Liver (tissue), 9 donors: ENCODE results near the gene XXYLT1. TPM values are rescaled to one million over a fixed set of nuclear protein-coding genes. Genes with fewer than 3 reads are reported as not detected.

Experiments
- DNase-seq: peaks from one replicate; pipeline ENCODE4 v3.0.0-alpha.2; 2017; ENCODE audit warnings: low spot score
- H3K27ac ChIP-seq, 2 donors: one replicate each; pipeline ENCODE4 v1.7.0; 2013; ENCODE audit warnings: inconsistent platforms in 2 of 2, low read length in 2 of 2, control low read depth in 1 of 2, low read depth in 1 of 2, mild to moderate bottlenecking in 1 of 2
- H3K27me3 ChIP-seq, 4 donors: one replicate each; pipeline versions ENCODE4 v1.6.1 to v1.7.0; 2013; ENCODE audit warnings: low read length in 3 of 4, inconsistent platforms in 1 of 4, mild to moderate bottlenecking in 1 of 4, moderate library complexity in 1 of 4; ENCODE audit not compliant: control insufficient read depth in 4 of 4, insufficient read depth in 4 of 4
- H3K36me3 ChIP-seq, 4 donors: one replicate each; pipeline versions ENCODE4 v1.6.1 to v1.7.0; 2013; ENCODE audit warnings: low read length in 3 of 4, mild to moderate bottlenecking in 3 of 4, low read depth in 1 of 4, moderate library complexity in 1 of 4; ENCODE audit not compliant: control insufficient read depth in 4 of 4, insufficient read depth in 3 of 4
- H3K4me1 ChIP-seq, 4 donors: one replicate each; pipeline versions ENCODE4 v1.6.1 to v1.7.0; 2013; ENCODE audit warnings: low read length in 3 of 4, mild to moderate bottlenecking in 3 of 4, moderate library complexity in 1 of 4; ENCODE audit not compliant: control insufficient read depth in 4 of 4, insufficient read depth in 4 of 4
- H3K4me3 ChIP-seq, 3 donors: one replicate each; pipeline versions ENCODE4 v1.6.1 to v1.7.0; 2013; ENCODE audit warnings: low read length in 3 of 3, control low read depth in 1 of 3, low read depth in 1 of 3, mild to moderate bottlenecking in 1 of 3
- H3K9ac ChIP-seq, 2 donors: one replicate each; pipeline ENCODE4 v1.7.0; 2013; ENCODE audit warnings: low read length in 2 of 2, mild to moderate bottlenecking in 2 of 2, moderate library complexity in 2 of 2, control low read depth in 1 of 2, low read depth in 1 of 2
- H3K9me3 ChIP-seq, 4 donors: one replicate each; pipeline versions ENCODE4 v1.6.1 to v1.7.0; 2013; ENCODE audit warnings: low read length in 3 of 4; ENCODE audit not compliant: control insufficient read depth in 4 of 4
- ATF3 ChIP-seq: IDR thresholded peaks from 2 replicates; pipeline ENCODE4 v1.6.1; 2016; ENCODE audit warnings: antibody characterized with exemption
- CTCF ChIP-seq: fragments of 150-350 bp; IDR thresholded peaks from 2 replicates; pipeline ENCODE4 v1.5.1; 2017; ENCODE audit warnings: improper control_type of control experiment, low read depth, low read length; ENCODE audit not compliant: missing input control
- EGR1 ChIP-seq, 2 donors: IDR thresholded peaks; 2 replicates each; pipeline ENCODE4 v1.6.1; 2016 to 2018; ENCODE audit warnings: antibody characterized with exemption in 2 of 2, low read depth in 2 of 2
- FOXA1 ChIP-seq: IDR thresholded peaks from 2 replicates; pipeline ENCODE4 v1.6.1; 2016; ENCODE audit warnings: antibody characterized with exemption
- FOXA2 ChIP-seq: IDR thresholded peaks from 2 replicates; pipeline ENCODE4 v1.6.1; 2016; ENCODE audit warnings: antibody characterized with exemption
- GABPA ChIP-seq, 2 donors: IDR thresholded peaks in 1 of 2; conservative IDR thresholded peaks in 1 of 2; 2 replicates each; pipeline ENCODE4 v1.6.1; 2016; ENCODE audit warnings: antibody characterized with exemption in 2 of 2, mild to moderate bottlenecking in 1 of 2, moderate library complexity in 1 of 2
- HNF4A ChIP-seq, 2 donors: conservative IDR thresholded peaks; 2 replicates each; pipeline ENCODE4 v1.6.1; 2016; ENCODE audit warnings: antibody characterized with exemption in 2 of 2, mild to moderate bottlenecking in 2 of 2
- HNF4G ChIP-seq: IDR thresholded peaks from 2 replicates; pipeline ENCODE4 v1.6.1; 2016; ENCODE audit warnings: antibody characterized with exemption
- JUND ChIP-seq, 2 donors: IDR thresholded peaks; 2 replicates each; pipeline ENCODE4 v1.6.1; 2016; ENCODE audit warnings: antibody characterized with exemption in 2 of 2
- MAX ChIP-seq: IDR thresholded peaks from 2 replicates; pipeline ENCODE4 v1.6.1; 2016; ENCODE audit warnings: antibody characterized with exemption
- NR2F2 ChIP-seq: IDR thresholded peaks from 2 replicates; pipeline ENCODE4 v1.6.1; 2016; ENCODE audit warnings: antibody characterized with exemption
- REST ChIP-seq: IDR thresholded peaks from 2 replicates; pipeline ENCODE4 v1.6.1; 2016; ENCODE audit warnings: antibody characterized with exemption, mild to moderate bottlenecking
- RXRA ChIP-seq, 2 donors: IDR thresholded peaks; 2 replicates each; pipeline ENCODE4 v1.6.1; 2017 to 2018; ENCODE audit warnings: antibody characterized with exemption in 2 of 2, mild to moderate bottlenecking in 1 of 2
- SP1 ChIP-seq: IDR thresholded peaks from 2 replicates; pipeline ENCODE4 v1.6.1; 2018; ENCODE audit warnings: antibody characterized with exemption, mild to moderate bottlenecking
- TAF1 ChIP-seq: conservative IDR thresholded peaks from 2 replicates; pipeline ENCODE4 v1.6.1; 2016; ENCODE audit warnings: antibody characterized with exemption, mild to moderate bottlenecking
- YY1 ChIP-seq: IDR thresholded peaks from 2 replicates; pipeline ENCODE4 v1.6.1; 2016; ENCODE audit warnings: antibody characterized with exemption, mild to moderate bottlenecking
- ZBTB33 ChIP-seq: IDR thresholded peaks from 2 replicates; pipeline ENCODE4 v1.6.1; 2016; ENCODE audit warnings: antibody characterized with exemption
- WGBS: extraction: QIAGEN DNeasy Blood & Tissue Kit; methylation state at CpG from one replicate; pipeline ENCODE4 v1.1.7; 2013; 5-methylcytosine and 5-hydroxymethylcytosine counted together
- polyA plus RNA-seq, 2 donors: library from polyadenylated mRNA; stranded (reverse) in 1 of 2; unstranded in 1 of 2; fragments of 200-250 nt in 1 of 2; fragments of >200 nt in 1 of 2; fragmentation: Nextera tagmentation in 1 of 2; extraction: Ambion mirVana in 1 of 2; gene quantifications; one replicate each; pipeline versions ENCODE4 v1.2.1 to v1.2.3, GENCODE V29; 2013 to 2015
- total RNA-seq, 2 donors: library from RNA; depleted of rRNA; stranded (reverse); fragments of >200 nt; gene quantifications; one replicate each; pipeline ENCODE4 v1.2.3, GENCODE V29; 2014
- donor health status: healthy.
- donor health status: healthy.
- donor health status: healthy.
- donor health status: healthy.
- donor health status: healthy.

Gene XXYLT1
- total and polyA plus RNA-seq, 4 donors = 0.93 to 7.6 (median 2.8) TPM

GRCh38 chr3:195034541-195034940 is 236.4 kb downstream of the XXYLT1 start:
- TF ChIP-seq NR2F2 (no peak), REST (no peak), RXRA (IDR thresholded peaks at IDR 0.05) (no peak), SP1 (no peak), MAX (no peak), HNF4G (no peak), EGR1 (IDR thresholded peaks at IDR 0.05; ENCODE audit: low read depth in 2 of 2) (no peak), TAF1 (no peak), ATF3 (no peak), CTCF (no peak), FOXA1 (no peak), HNF4A (conservative IDR thresholded peaks at IDR 0.05) (no peak)
- DNase-seq = no peak
- Histone ChIP-seq H3K36me3 (no peaks in the 10 kb centered on the region), H3K9ac (no peak overlapping the region), H3K4me1 (peaks cover 29 to 50% (median 46%) of the 10 kb centered on the region in 4 donors), H3K27ac (no peak overlapping the region), H3K9me3 (no peaks in the 10 kb centered on the region), H3K4me3 (no peak overlapping the region), H3K27me3 (no peaks in the 10 kb centered on the region)
- 94% methylated on average over 11 of the region's 11 CpGs for WGBS

- H3K4me3 ChIP-seq = no peak overlapping the region
- peak overlapping the region in 1 of 2 donors; percentile 78 for H3K27ac ChIP-seq
- H3K36me3 ChIP-seq = no peaks in the 10 kb centered on the region
- 56% methylated on average over 9 of the region's 9 CpGs for WGBS
- no peak for DNase-seq
- H3K9ac ChIP-seq = no peak overlapping the region
- peaks cover 29 to 46% (median 41%) of the 10 kb centered on the region in 4 donors for H3K4me1 ChIP-seq
- H3K27me3 ChIP-seq = no peaks in the 10 kb centered on the region
- no peaks in the 10 kb centered on the region for H3K9me3 ChIP-seq
- TF ChIP-seq FOXA2 = no peak
- no peak for TF ChIP-seq HNF4G
- no peak for TF ChIP-seq GABPA (IDR thresholded peaks at IDR 0.05 in 1 of 2, conservative IDR thresholded peaks at IDR 0.05 in 1 of 2)
- no peak for TF ChIP-seq RXRA (IDR thresholded peaks at IDR 0.05)
- no peak for TF ChIP-seq HNF4A (conservative IDR thresholded peaks at IDR 0.05)
- TF ChIP-seq REST = no peak
- TF ChIP-seq JUND (IDR thresholded peaks at IDR 0.05) = no peak
- TF ChIP-seq SP1 = no peak
- TF ChIP-seq ATF3 = no peak
- TF ChIP-seq NR2F2 = no peak
- no peak for TF ChIP-seq YY1
- no peak for TF ChIP-seq ZBTB33
- no peak for TF ChIP-seq MAX
- no peak for TF ChIP-seq CTCF
- TF ChIP-seq EGR1 (IDR thresholded peaks at IDR 0.05; ENCODE audit: low read depth in 2 of 2) = no peak
Measured at GRCh38 chr3:195034101-195034500, 236.9 kb downstream of the XXYLT1 start.
